ENCODE measurements around the gene DPP6.

DNA sequence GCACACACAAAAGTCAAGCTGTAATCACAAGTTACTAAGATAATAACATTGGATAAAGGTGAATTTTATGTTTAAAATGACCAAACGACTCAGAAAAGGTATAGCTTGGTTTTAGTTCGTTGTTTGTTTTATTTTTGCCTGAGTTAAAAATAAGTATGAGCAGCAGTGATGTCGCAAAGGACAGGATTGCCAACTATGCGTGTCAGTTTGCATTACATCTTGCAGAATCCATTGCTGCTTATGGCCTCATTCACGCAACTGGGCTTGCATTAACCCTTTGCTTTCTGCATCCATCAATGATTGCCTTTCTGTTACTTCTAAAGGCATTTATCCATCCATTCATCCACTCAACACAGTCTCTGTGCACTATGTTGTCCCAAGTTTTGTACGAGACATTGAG lies 389.6 kb downstream of the DPP6 start:
- TF ChIP-seq, protein P1, sequence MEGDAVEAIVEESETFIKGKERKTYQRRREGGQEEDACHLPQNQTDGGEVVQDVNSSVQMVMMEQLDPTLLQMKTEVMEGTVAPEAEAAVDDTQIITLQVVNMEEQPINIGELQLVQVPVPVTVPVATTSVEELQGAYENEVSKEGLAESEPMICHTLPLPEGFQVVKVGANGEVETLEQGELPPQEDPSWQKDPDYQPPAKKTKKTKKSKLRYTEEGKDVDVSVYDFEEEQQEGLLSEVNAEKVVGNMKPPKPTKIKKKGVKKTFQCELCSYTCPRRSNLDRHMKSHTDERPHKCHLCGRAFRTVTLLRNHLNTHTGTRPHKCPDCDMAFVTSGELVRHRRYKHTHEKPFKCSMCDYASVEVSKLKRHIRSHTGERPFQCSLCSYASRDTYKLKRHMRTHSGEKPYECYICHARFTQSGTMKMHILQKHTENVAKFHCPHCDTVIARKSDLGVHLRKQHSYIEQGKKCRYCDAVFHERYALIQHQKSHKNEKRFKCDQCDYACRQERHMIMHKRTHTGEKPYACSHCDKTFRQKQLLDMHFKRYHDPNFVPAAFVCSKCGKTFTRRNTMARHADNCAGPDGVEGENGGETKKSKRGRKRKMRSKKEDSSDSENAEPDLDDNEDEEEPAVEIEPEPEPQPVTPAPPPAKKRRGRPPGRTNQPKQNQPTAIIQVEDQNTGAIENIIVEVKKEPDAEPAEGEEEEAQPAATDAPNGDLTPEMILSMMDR (IDR thresholded peaks at IDR 0.05), result no peak
- TF ChIP-seq EZH2 (IDR thresholded peaks at IDR 0.05), result no peak

Measured in neural progenitor cell (in vitro differentiated cells).